ENCODE measurements around the gene TOMM34. TPM values are rescaled to one million over a fixed set of nuclear protein-coding genes. Genes with fewer than 3 reads are reported as not detected.

Gene TOMM34
- total RNA-seq, 1 donor from 2014 or later = 45.8 TPM

- Histone ChIP-seq H3K9ac (ENCODE audit: low read length) (no peak overlapping the region), H2AFZ (ENCODE audit: low read depth, low read length) (no peak overlapping the region), H3K4me3 (ENCODE audit: insufficient read depth, low read depth, low read length) (no peak overlapping the region), H3K79me2 (ENCODE audit: insufficient read depth, low read length) (peaks cover 72% of the 10 kb centered on the region), H3K27me3 (ENCODE audit: insufficient read depth, low read length) (no peaks in the 10 kb centered on the region), H3K4me1 (ENCODE audit: insufficient read depth, low read length) (peaks cover 17% of the 10 kb centered on the region), H3K36me3 (ENCODE audit: insufficient read depth, low read length) (peaks cover 60% of the 10 kb centered on the region), H4K20me1 (ENCODE audit: insufficient read depth, low read length) (peaks cover 78% of the 10 kb centered on the region), H3K4me2 (ENCODE audit: low read length) (no peak overlapping the region), H3K9me3 (ENCODE audit: insufficient read depth, low read depth, low read length) (no peaks in the 10 kb centered on the region), H3K27ac (ENCODE audit: low read depth, low read length) (no peak overlapping the region)
- H3K27me3 Mint-ChIP-seq (ENCODE audit: low read depth, unreplicated experiment) = no peaks in the 10 kb centered on the region
- FAIRE-seq = no peak
- TF ChIP-seq EZH2 (IDR thresholded peaks at IDR 0.05; ENCODE audit: insufficient read depth, low read length) = no peak
- TF ChIP-seq, protein P1, sequence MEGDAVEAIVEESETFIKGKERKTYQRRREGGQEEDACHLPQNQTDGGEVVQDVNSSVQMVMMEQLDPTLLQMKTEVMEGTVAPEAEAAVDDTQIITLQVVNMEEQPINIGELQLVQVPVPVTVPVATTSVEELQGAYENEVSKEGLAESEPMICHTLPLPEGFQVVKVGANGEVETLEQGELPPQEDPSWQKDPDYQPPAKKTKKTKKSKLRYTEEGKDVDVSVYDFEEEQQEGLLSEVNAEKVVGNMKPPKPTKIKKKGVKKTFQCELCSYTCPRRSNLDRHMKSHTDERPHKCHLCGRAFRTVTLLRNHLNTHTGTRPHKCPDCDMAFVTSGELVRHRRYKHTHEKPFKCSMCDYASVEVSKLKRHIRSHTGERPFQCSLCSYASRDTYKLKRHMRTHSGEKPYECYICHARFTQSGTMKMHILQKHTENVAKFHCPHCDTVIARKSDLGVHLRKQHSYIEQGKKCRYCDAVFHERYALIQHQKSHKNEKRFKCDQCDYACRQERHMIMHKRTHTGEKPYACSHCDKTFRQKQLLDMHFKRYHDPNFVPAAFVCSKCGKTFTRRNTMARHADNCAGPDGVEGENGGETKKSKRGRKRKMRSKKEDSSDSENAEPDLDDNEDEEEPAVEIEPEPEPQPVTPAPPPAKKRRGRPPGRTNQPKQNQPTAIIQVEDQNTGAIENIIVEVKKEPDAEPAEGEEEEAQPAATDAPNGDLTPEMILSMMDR (IDR thresholded peaks at IDR 0.05; ENCODE audit: insufficient read depth, low read depth, low read length) = no peak
- H3K9me3 Mint-ChIP-seq (ENCODE audit: unreplicated experiment) = no peaks in the 10 kb centered on the region
- DNase-seq (ENCODE audit: low read depth) = no peak
- no peak overlapping the region for H3K27ac Mint-ChIP-seq (ENCODE audit: unreplicated experiment)
- H3K36me3 Mint-ChIP-seq (ENCODE audit: low read depth, unreplicated experiment) = peaks cover 42% of the 10 kb centered on the region
- H3K4me3 Mint-ChIP-seq (ENCODE audit: unreplicated experiment) = no peak overlapping the region
- peaks cover 11% of the 10 kb centered on the region for H3K4me1 Mint-ChIP-seq (ENCODE audit: low read depth, unreplicated experiment)
These were observed 4.9 kb downstream of the TOMM34 start for GRCh38 chr20:44955270-44955669.

GRCh38 chr20:44954211-44954610, 6.0 kb downstream of the TOMM34 start:
- peaks cover 11% of the 10 kb centered on the region for H3K4me1 ChIP-seq (ENCODE audit: insufficient read depth, low read length)
- Mint-ChIP-seq H3K4me3 (ENCODE audit: unreplicated experiment) (no peak overlapping the region), H3K27ac (ENCODE audit: unreplicated experiment) (no peak overlapping the region), H3K9me3 (ENCODE audit: unreplicated experiment) (no peaks in the 10 kb centered on the region), H3K27me3 (ENCODE audit: low read depth, unreplicated experiment) (no peaks in the 10 kb centered on the region), H3K36me3 (ENCODE audit: low read depth, unreplicated experiment) (peaks cover 42% of the 10 kb centered on the region), H3K4me1 (ENCODE audit: low read depth, unreplicated experiment) (peaks cover 11% of the 10 kb centered on the region)
- DNase-seq (ENCODE audit: low read depth) (no peak), FAIRE-seq (no peak)
- H3K4me3 ChIP-seq (ENCODE audit: insufficient read depth, low read depth, low read length) = no peak overlapping the region
- TF ChIP-seq EZH2 (IDR thresholded peaks at IDR 0.05; ENCODE audit: insufficient read depth, low read length) = no peak
- TF ChIP-seq, protein P1 (IDR thresholded peaks at IDR 0.05; ENCODE audit: insufficient read depth, low read depth, low read length) = no peak
- H3K9me3 ChIP-seq (ENCODE audit: insufficient read depth, low read depth, low read length) = no peaks in the 10 kb centered on the region
- no peak overlapping the region for H3K27ac ChIP-seq (ENCODE audit: low read depth, low read length)
- H2AFZ ChIP-seq (ENCODE audit: low read depth, low read length) = no peak overlapping the region
- peaks cover 71% of the 10 kb centered on the region for H3K36me3 ChIP-seq (ENCODE audit: insufficient read depth, low read length)
- peaks cover 66% of the 10 kb centered on the region for H3K79me2 ChIP-seq (ENCODE audit: insufficient read depth, low read length)
- peaks cover 75% of the 10 kb centered on the region for H4K20me1 ChIP-seq (ENCODE audit: insufficient read depth, low read length)
- H3K27me3 ChIP-seq (ENCODE audit: insufficient read depth, low read length) = no peaks in the 10 kb centered on the region
- H3K9ac ChIP-seq (ENCODE audit: low read length) = no peak overlapping the region
- no peak overlapping the region for H3K4me2 ChIP-seq (ENCODE audit: low read length)

DNA sequence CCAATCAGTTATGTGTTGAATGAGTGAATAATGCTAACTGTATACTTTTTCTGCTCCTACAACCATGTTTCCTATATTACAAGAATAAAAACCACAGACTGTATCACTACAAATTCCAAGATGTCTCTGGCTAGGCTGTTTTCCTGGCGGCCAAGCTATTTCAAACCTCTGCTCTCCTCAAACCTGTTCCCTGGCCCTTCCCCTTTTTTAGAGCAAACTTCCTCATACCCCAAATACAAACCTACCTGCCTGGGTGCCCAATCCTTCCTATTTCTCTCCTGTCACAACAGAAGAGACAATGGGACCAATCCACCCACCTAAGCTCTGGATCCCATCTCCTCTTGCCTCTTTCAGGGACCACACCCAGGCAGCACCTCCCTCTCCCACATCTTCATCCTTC, 7.5 kb downstream of the TOMM34 start:
- Histone ChIP-seq H3K36me3 (ENCODE audit: insufficient read depth, low read length) (peaks cover 85% of the 10 kb centered on the region), H3K27me3 (ENCODE audit: insufficient read depth, low read length) (no peaks in the 10 kb centered on the region), H3K9ac (ENCODE audit: low read length) (no peak overlapping the region), H3K9me3 (ENCODE audit: insufficient read depth, low read depth, low read length) (no peaks in the 10 kb centered on the region), H3K4me1 (ENCODE audit: insufficient read depth, low read length) (no peaks in the 10 kb centered on the region), H3K27ac (ENCODE audit: low read depth, low read length) (no peak overlapping the region), H4K20me1 (ENCODE audit: insufficient read depth, low read length) (peaks cover 72% of the 10 kb centered on the region), H3K4me3 (ENCODE audit: insufficient read depth, low read depth, low read length) (no peak overlapping the region), H3K79me2 (ENCODE audit: insufficient read depth, low read length) (peaks cover 51% of the 10 kb centered on the region), H2AFZ (ENCODE audit: low read depth, low read length) (no peak overlapping the region), H3K4me2 (ENCODE audit: low read length) (no peak overlapping the region)
- Mint-ChIP-seq H3K9me3 (ENCODE audit: unreplicated experiment) (no peaks in the 10 kb centered on the region), H3K4me1 (ENCODE audit: low read depth, unreplicated experiment) (peaks cover 1% of the 10 kb centered on the region), H3K27me3 (ENCODE audit: low read depth, unreplicated experiment) (no peaks in the 10 kb centered on the region), H3K27ac (ENCODE audit: unreplicated experiment) (no peak overlapping the region), H3K4me3 (ENCODE audit: unreplicated experiment) (no peak overlapping the region), H3K36me3 (ENCODE audit: low read depth, unreplicated experiment) (peaks cover 40% of the 10 kb centered on the region)
- TF ChIP-seq, protein P1 (IDR thresholded peaks at IDR 0.05; ENCODE audit: insufficient read depth, low read depth, low read length) = no peak
- no peak for TF ChIP-seq EZH2 (IDR thresholded peaks at IDR 0.05; ENCODE audit: insufficient read depth, low read length)
- FAIRE-seq (no peak), DNase-seq (ENCODE audit: low read depth) (no peak)

All from astrocyte (in vitro differentiated cells and primary cell).